HepG2 (cell line): Measurements from ENCODE around the gene ABT1. TPM values are rescaled to one million over a fixed set of nuclear protein-coding genes. Genes with fewer than 3 reads are reported as not detected.
A peak's percentile ranks its signal among the peaks of the same experiment; 100 is the strongest.

Experiments
- CHD4 ChIP-seq: fragments of 200-600 bp; sonication (generic); IDR thresholded peaks from 2 replicates; pipeline ENCODE4 v1.7.0; 2017; ENCODE audit warnings: mild to moderate bottlenecking, low read length, borderline replicate concordance
- EP300 ChIP-seq, 3 experiments: sonication (generic) in 1 of 3; formaldehyde crosslinking in 1 of 3; IDR thresholded peaks; 2 replicates each; pipeline versions ENCODE4 v1.5.1 to v1.6.1; 2011 to 2020; ENCODE audit warnings: low read depth in 2 of 3, low read length in 2 of 3, borderline replicate concordance in 1 of 3, improper control_type of control experiment in 1 of 3, mild to moderate bottlenecking in 1 of 3, missing genetic modification reagents in 1 of 3, moderate library complexity in 1 of 3
- GABPB1 ChIP-seq: IDR thresholded peaks from 2 replicates; pipeline ENCODE4 v1.6.1; 2016; ENCODE audit warnings: mild to moderate bottlenecking, missing genetic modification reagents, moderate library complexity, missing compliant biosample characterization
- NFIC ChIP-seq: IDR thresholded peaks from 2 replicates; pipeline ENCODE4 v1.6.1; 2012; ENCODE audit warnings: mild to moderate bottlenecking, low read length, inconsistent platforms
- SCMH1 ChIP-seq: sonication (generic); formaldehyde crosslinking; IDR thresholded peaks from 2 replicates; pipeline ENCODE4 v1.9.0; 2021; ENCODE audit warnings: missing genetic modification reagents, mild to moderate bottlenecking, borderline replicate concordance
- SMAD1 ChIP-seq: sonication (generic); formaldehyde crosslinking; IDR thresholded peaks from 2 replicates; pipeline ENCODE4 v1.4.0; 2020; ENCODE audit warnings: missing genetic modification reagents, low read depth, mild to moderate bottlenecking, borderline replicate concordance
- SUZ12 ChIP-seq: fragments of 150-350 bp; IDR thresholded peaks from 2 replicates; pipeline ENCODE4 v1.6.1; 2014; ENCODE audit warnings: low read depth, low read length
- TERF1 ChIP-seq: sonication (generic); formaldehyde crosslinking; IDR thresholded peaks from 2 replicates; pipeline ENCODE4 v1.8.0; 2022; ENCODE audit warnings: mild to moderate bottlenecking, missing genetic modification reagents, moderate library complexity
- ZBTB49 ChIP-seq: sonication (generic); formaldehyde crosslinking; IDR thresholded peaks from 2 replicates; pipeline ENCODE4 v1.4.0; 2020; ENCODE audit warnings: missing genetic modification reagents, borderline replicate concordance
- ZNF143 ChIP-seq: sonication (generic); formaldehyde crosslinking; IDR thresholded peaks from 2 replicates; pipeline ENCODE4 v1.4.0; 2020; ENCODE audit warnings: missing genetic modification reagents
- ZNF598 ChIP-seq: sonication (generic); formaldehyde crosslinking; IDR thresholded peaks from 2 replicates; pipeline ENCODE4 v1.5.1; 2020; ENCODE audit warnings: mild to moderate bottlenecking, missing genetic modification reagents, borderline replicate concordance
- ZNF644 ChIP-seq: IDR thresholded peaks from 2 replicates; pipeline ENCODE4 v1.6.1; 2016; ENCODE audit warnings: low read depth
- ZNF713 ChIP-seq: sonication (generic); formaldehyde crosslinking; IDR thresholded peaks from 2 replicates; pipeline ENCODE4 v1.4.0; 2020; ENCODE audit warnings: mild to moderate bottlenecking, missing genetic modification reagents
- polyA plus RNA-seq, 8 experiments: library from polyadenylated mRNA; depleted of rRNA in 3 of 8; stranded (reverse) in 7 of 8; unstranded in 1 of 8; fragments of >200 nt; fragmentation: Illumina TruSeq in 4 of 8; extraction: Trizol in 4 of 8; gene quantifications; 2 replicates each; pipeline versions ENCODE4 v1.2.1 to v1.2.3, GENCODE V29; 2011 to 2016; ENCODE audit warnings: low read depth in 4 of 8, missing spikeins in 1 of 8, mixed read lengths in 1 of 8; ENCODE audit not compliant: insufficient read depth in 1 of 8
- total RNA-seq, 5 experiments: library from RNA; depleted of rRNA; stranded (reverse); fragments of >200 nt; fragmentation: Illumina TruSeq; extraction: Trizol; gene quantifications; 2 replicates each; pipeline ENCODE4 v1.2.3, GENCODE V29; 2016; ENCODE audit warnings: low read depth in 1 of 5
- TF ChIP-seq, protein P1 (sequence below): fragments of 450-650 bp; IDR thresholded peaks from 2 replicates; pipeline ENCODE4 v1.6.1; 2016
- TF ChIP-seq, protein P2 (sequence below): sonication (generic); formaldehyde crosslinking; IDR thresholded peaks from 2 replicates; pipeline ENCODE4 v1.5.1; 2020; ENCODE audit warnings: missing genetic modification reagents, mild to moderate bottlenecking, borderline replicate concordance
- TF ChIP-seq, protein P3 (sequence below): sonication (generic); formaldehyde crosslinking; IDR thresholded peaks from 2 replicates; pipeline ENCODE4 v1.5.0; 2020; ENCODE audit warnings: mild to moderate bottlenecking, missing genetic modification reagents

Gene ABT1
- total and polyA plus RNA-seq, 2 of the 13 experiments (the other 11 are each of a cell fraction or from before 2014, with no cell fraction given), result 38.4 TPM

DNA sequence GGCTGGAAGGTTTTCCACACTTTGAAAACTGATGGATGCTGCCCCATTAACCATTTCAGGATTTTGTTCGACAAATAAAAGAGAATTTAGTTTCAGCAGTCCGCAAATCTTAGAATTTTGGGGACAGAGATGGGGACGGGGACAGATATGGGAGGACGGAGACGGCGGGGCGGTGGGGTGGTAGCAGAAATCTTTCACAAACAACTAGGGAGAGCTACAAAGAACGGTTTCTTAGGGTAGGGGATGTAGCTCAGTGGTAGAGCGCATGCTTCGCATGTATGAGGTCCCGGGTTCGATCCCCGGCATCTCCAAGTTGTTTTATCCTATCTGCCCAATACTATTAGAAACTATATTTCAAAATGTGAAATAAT lies 43.5 kb upstream of the ABT1 start (continued):
- no peak for TF ChIP-seq EP300 (IDR thresholded peaks at IDR 0.05; ENCODE audit: low read depth in 2 of 2, low read length in 2 of 2)
- TF ChIP-seq EP300 (CRISPR knock-in tag; IDR thresholded peaks at IDR 0.05; ENCODE audit: borderline replicate concordance), result no peak
- peak; percentile 9; the same call in 1 of the 2 replicates for TF ChIP-seq GABPB1
- no peak for TF ChIP-seq ZBTB49 (CRISPR knock-in tag)
- TF ChIP-seq, protein P1, sequence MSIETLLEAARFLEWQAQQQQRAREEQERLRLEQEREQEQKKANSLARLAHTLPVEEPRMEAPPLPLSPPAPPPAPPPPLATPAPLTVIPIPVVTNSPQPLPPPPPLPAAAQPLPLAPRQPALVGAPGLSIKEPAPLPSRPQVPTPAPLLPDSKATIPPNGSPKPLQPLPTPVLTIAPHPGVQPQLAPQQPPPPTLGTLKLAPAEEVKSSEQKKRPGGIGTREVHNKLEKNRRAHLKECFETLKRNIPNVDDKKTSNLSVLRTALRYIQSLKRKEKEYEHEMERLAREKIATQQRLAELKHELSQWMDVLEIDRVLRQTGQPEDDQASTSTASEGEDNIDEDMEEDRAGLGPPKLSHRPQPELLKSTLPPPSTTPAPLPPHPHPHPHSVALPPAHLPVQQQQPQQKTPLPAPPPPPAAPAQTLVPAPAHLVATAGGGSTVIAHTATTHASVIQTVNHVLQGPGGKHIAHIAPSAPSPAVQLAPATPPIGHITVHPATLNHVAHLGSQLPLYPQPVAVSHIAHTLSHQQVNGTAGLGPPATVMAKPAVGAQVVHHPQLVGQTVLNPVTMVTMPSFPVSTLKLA, result 0 out of 2 replicates have a peak, but pooled peaks have one; percentile 2
- TF ChIP-seq ZNF143 (CRISPR knock-in tag), result no peak
- TF ChIP-seq SUZ12, result no peak
- 0 out of 2 replicates have a peak, but pooled peaks have one; percentile 5 for TF ChIP-seq CHD4
- TF ChIP-seq SMAD1 (CRISPR knock-in tag), result no peak
- no peak for TF ChIP-seq ZNF713 (CRISPR knock-in tag)
- TF ChIP-seq SCMH1 (CRISPR knock-in tag), result no peak
- TF ChIP-seq, protein P2, sequence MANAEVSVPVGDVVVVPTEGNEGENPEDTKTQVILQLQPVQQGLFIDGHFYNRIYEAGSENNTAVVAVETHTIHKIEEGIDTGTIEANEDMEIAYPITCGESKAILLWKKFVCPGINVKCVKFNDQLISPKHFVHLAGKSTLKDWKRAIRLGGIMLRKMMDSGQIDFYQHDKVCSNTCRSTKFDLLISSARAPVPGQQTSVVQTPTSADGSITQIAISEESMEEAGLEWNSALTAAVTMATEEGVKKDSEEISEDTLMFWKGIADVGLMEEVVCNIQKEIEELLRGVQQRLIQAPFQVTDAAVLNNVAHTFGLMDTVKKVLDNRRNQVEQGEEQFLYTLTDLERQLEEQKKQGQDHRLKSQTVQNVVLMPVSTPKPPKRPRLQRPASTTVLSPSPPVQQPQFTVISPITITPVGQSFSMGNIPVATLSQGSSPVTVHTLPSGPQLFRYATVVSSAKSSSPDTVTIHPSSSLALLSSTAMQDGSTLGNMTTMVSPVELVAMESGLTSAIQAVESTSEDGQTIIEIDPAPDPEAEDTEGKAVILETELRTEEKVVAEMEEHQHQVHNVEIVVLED (CRISPR knock-in tag), result no peak
- no peak for TF ChIP-seq NFIC
- no peak for TF ChIP-seq ZNF644 (CRISPR knock-in tag)
- no peak for TF ChIP-seq TERF1 (CRISPR knock-in tag)
- TF ChIP-seq ZNF598 (CRISPR knock-in tag), result no peak
- TF ChIP-seq, protein P3, sequence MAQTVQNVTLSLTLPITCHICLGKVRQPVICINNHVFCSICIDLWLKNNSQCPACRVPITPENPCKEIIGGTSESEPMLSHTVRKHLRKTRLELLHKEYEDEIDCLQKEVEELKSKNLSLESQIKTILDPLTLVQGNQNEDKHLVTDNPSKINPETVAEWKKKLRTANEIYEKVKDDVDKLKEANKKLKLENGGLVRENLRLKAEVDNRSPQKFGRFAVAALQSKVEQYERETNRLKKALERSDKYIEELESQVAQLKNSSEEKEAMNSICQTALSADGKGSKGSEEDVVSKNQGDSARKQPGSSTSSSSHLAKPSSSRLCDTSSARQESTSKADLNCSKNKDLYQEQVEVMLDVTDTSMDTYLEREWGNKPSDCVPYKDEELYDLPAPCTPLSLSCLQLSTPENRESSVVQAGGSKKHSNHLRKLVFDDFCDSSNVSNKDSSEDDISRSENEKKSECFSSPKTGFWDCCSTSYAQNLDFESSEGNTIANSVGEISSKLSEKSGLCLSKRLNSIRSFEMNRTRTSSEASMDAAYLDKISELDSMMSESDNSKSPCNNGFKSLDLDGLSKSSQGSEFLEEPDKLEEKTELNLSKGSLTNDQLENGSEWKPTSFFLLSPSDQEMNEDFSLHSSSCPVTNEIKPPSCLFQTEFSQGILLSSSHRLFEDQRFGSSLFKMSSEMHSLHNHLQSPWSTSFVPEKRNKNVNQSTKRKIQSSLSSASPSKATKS (CRISPR knock-in tag), result no peak
